Colon (tissue), 2 donors: ENCODE measurements around the gene CLEC1A.
"Not testable (repeated sequence)": the region's sequence is repeated elsewhere in the genome, so short reads cannot be mapped to it uniquely, and the experiment has no call there.

Source experiments
- FAIRE-seq: peaks from 2 replicates; lab custom pipeline; 2012; peaks lifted over from hg19 to GRCh38; lab: Jason Lieb, UNC
- donor health status: control.
- donor health status: control.

The CLEC1A gene

GRCh38 chr12:10042167-10042566 is 56.6 kb downstream of the CLEC1A start:
- no peak for FAIRE-seq

GRCh38 chr12:10033783-10034545 is 64.8 kb downstream of the CLEC1A start:
- FAIRE-seq: no peak

GRCh38 chr12:10031771-10032175 is 67.0 kb downstream of the CLEC1A start:
- FAIRE-seq: no peak

- no peak for FAIRE-seq
Measured at GRCh38 chr12:10031321-10031720, 67.5 kb downstream of the CLEC1A start.

- no peak for FAIRE-seq
Measured at GRCh38 chr12:10030446-10030845, 68.3 kb downstream of the CLEC1A start, which contains the start of gene CLEC9A. Gene CLEC9A (plus strand): TSS chr12:10030682. CDS start chr12:10052688, 22,006 bp downstream.

GRCh38 chr12:10027721-10028120 is 71.1 kb downstream of the CLEC1A start:
- FAIRE-seq: no peak

GRCh38 chr12:10027311-10027710 is 71.5 kb downstream of the CLEC1A start:
- no peak for FAIRE-seq

- FAIRE-seq: not testable (repeated sequence)
Measured at GRCh38 chr12:10026666-10027065, 72.1 kb downstream of the CLEC1A start.

GRCh38 chr12:10025236-10025635 is 73.5 kb downstream of the CLEC1A start:
- no peak for FAIRE-seq

GRCh38 chr12:10021342-10021741 is 77.4 kb downstream of the CLEC1A start:
- FAIRE-seq: no peak
